Bronchial epithelial cell (primary cell): ENCODE data around the gene SDHC. TPM values are rescaled to one million over a fixed set of nuclear protein-coding genes. Genes with fewer than 3 reads are reported as not detected.

Experiments used
- DNase-seq: peaks from one replicate; pipeline ENCODE4 v3.0.0-alpha.2; 2010; ENCODE audit warnings: low read depth
- FAIRE-seq: peaks from 2 replicates; lab custom pipeline; 2011; peaks lifted over from hg19 to GRCh38; lab: Jason Lieb, UNC
- H3K27me3 ChIP-seq: 2 replicates; pipeline ENCODE4 v1.5.1; 2011; ENCODE audit warnings: low read length; ENCODE audit not compliant: control insufficient read depth, insufficient read depth
- H3K36me3 ChIP-seq: 2 replicates; pipeline ENCODE4 v1.5.1; 2011; ENCODE audit warnings: low read length; ENCODE audit not compliant: control insufficient read depth, insufficient read depth
- H3K4me3 ChIP-seq: 2 replicates; pipeline ENCODE4 v1.5.1; 2011; ENCODE audit warnings: mild to moderate bottlenecking, low read depth, low read length, control low read depth
- total RNA-seq: library from RNA; depleted of rRNA; stranded (reverse); fragments of >200 nt; gene quantifications from 2 replicates; pipeline ENCODE4 v1.2.1, GENCODE V29; 2014
- TF ChIP-seq, protein P1 (sequence below): IDR thresholded peaks from 2 replicates; pipeline ENCODE4 v1.5.1; 2011; ENCODE audit warnings: mild to moderate bottlenecking, moderate library complexity, low read length, control low read depth, inconsistent platforms; ENCODE audit not compliant: insufficient read depth, severe bottlenecking

SDHC gene
- total RNA-seq, 1 donor from 2014 or later: 15.0 TPM

DNA sequence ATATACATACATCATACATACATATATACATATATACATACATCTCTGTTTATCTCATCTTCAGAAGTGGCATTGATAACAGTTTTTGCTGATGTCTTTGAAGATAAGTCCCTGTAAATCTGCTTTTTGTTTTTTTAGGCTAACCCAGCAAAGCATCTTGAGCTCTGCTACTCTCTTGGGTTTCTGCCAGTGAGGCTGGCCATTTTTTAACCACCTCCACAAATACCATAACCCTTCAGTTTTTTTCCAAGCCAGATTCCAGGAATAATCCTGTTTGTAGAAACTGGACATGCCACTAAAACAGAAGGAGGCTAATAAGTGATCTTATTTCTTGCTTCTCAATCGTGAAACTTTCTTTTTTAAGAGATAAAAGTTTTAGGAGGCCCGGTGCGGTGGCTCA, 21.6 kb downstream of the SDHC start:
- peaks cover 11% of the 10 kb centered on the region for H3K36me3 ChIP-seq
- DNase-seq (no peak), FAIRE-seq (no peak)

GRCh38 chr1:161342177-161342576, 28.0 kb downstream of the SDHC start:
- TF ChIP-seq, protein P1, sequence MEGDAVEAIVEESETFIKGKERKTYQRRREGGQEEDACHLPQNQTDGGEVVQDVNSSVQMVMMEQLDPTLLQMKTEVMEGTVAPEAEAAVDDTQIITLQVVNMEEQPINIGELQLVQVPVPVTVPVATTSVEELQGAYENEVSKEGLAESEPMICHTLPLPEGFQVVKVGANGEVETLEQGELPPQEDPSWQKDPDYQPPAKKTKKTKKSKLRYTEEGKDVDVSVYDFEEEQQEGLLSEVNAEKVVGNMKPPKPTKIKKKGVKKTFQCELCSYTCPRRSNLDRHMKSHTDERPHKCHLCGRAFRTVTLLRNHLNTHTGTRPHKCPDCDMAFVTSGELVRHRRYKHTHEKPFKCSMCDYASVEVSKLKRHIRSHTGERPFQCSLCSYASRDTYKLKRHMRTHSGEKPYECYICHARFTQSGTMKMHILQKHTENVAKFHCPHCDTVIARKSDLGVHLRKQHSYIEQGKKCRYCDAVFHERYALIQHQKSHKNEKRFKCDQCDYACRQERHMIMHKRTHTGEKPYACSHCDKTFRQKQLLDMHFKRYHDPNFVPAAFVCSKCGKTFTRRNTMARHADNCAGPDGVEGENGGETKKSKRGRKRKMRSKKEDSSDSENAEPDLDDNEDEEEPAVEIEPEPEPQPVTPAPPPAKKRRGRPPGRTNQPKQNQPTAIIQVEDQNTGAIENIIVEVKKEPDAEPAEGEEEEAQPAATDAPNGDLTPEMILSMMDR: no peak
- H3K36me3 ChIP-seq: peaks cover 9% of the 10 kb centered on the region
- FAIRE-seq: no peak
- DNase-seq: no peak
- no peak overlapping the region for H3K4me3 ChIP-seq
- H3K27me3 ChIP-seq: no peaks in the 10 kb centered on the region

More for the DNA sequence above, 21.6 kb downstream of the SDHC start:
- H3K27me3 ChIP-seq: no peaks in the 10 kb centered on the region
- TF ChIP-seq, protein P1: no peak
- no peak overlapping the region for H3K4me3 ChIP-seq

- no peak for DNase-seq
- peaks cover 9% of the 10 kb centered on the region for H3K36me3 ChIP-seq
- no peak overlapping the region for H3K4me3 ChIP-seq
- FAIRE-seq: no peak
- TF ChIP-seq, protein P1: no peak
- no peaks in the 10 kb centered on the region for H3K27me3 ChIP-seq
Measured at GRCh38 chr1:161342821-161343220, 28.6 kb downstream of the SDHC start.

GRCh38 chr1:161350671-161351070, 36.5 kb downstream of the SDHC start:
- Histone ChIP-seq H3K27me3 (no peaks in the 10 kb centered on the region), H3K4me3 (no peak overlapping the region), H3K36me3 (peaks cover 2% of the 10 kb centered on the region)
- DNase-seq (no peak), FAIRE-seq (no peak)
- TF ChIP-seq, protein P1: no peak

GRCh38 chr1:161351482-161351881, 37.3 kb downstream of the SDHC start:
- Histone ChIP-seq H3K36me3 (peaks cover 2% of the 10 kb centered on the region), H3K27me3 (no peaks in the 10 kb centered on the region), H3K4me3 (no peak overlapping the region)
- no peak for FAIRE-seq
- no peak for DNase-seq
- TF ChIP-seq, protein P1: no peak

- TF ChIP-seq, protein P1: no peak
- FAIRE-seq (no peak), DNase-seq (peak; percentile 22)
- Histone ChIP-seq H3K36me3 (no peaks in the 10 kb centered on the region), H3K4me3 (no peak overlapping the region), H3K27me3 (no peaks in the 10 kb centered on the region)
Measured at GRCh38 chr1:161357073-161357472, 42.9 kb downstream of the SDHC start.
